HG03457 (cell line): ENCODE results near the gene NUP133.
"Not testable (repeated sequence)": the region's sequence is repeated elsewhere in the genome, so short reads cannot be mapped to it uniquely, and the experiment has no call there.

Experiments
- ATAC-seq: cut with Tn5 transposase; IDR thresholded peaks from one replicate; pipeline ENCODE4 v1.9.1; 2021; ENCODE audit warnings: moderate number of reproducible peaks; ENCODE audit not compliant: unreplicated experiment

The NUP133 gene

GRCh38 chr1:229509576-229509975 lies 1.4 kb upstream of the NUP133 start:
- no peak for ATAC-seq

- ATAC-seq = no peak
These were observed 739 bp upstream of the NUP133 start for GRCh38 chr1:229508823-229509337.

- ATAC-seq = no peak
These were observed 639 bp downstream of the NUP133 start for GRCh38 chr1:229507502-229507901.

- ATAC-seq = no peak
These were observed 1.5 kb downstream of the NUP133 start for GRCh38 chr1:229506633-229507032.

- no peak for ATAC-seq
These were observed 12.4 kb downstream of the NUP133 start for GRCh38 chr1:229495782-229496181.

- ATAC-seq = no peak
These were observed 21.0 kb downstream of the NUP133 start for GRCh38 chr1:229487181-229487580.

- ATAC-seq = no peak
These were observed 22.8 kb downstream of the NUP133 start for GRCh38 chr1:229485318-229485717.

- no peak for ATAC-seq
These were observed 25.6 kb downstream of the NUP133 start for GRCh38 chr1:229482511-229482910.

GRCh38 chr1:229480495-229480894 lies 27.6 kb downstream of the NUP133 start:
- ATAC-seq = no peak

GRCh38 chr1:229479660-229480399 lies 28.3 kb downstream of the NUP133 start:
- ATAC-seq = peak; percentile 56

- ATAC-seq = peak; percentile 53
These were observed 29.3 kb downstream of the NUP133 start for GRCh38 chr1:229478852-229479251.

GRCh38 chr1:229475859-229476258 lies 32.3 kb downstream of the NUP133 start:
- not testable (repeated sequence) for ATAC-seq

- no peak for ATAC-seq
These were observed 33.6 kb downstream of the NUP133 start for GRCh38 chr1:229474509-229474908.

- no peak for ATAC-seq
These were observed 37.0 kb downstream of the NUP133 start for GRCh38 chr1:229471175-229471574.

- ATAC-seq = no peak
These were observed 37.6 kb downstream of the NUP133 start for GRCh38 chr1:229470406-229471043.

- ATAC-seq = no peak
These were observed 41.3 kb downstream of the NUP133 start for GRCh38 chr1:229466887-229467286.

GRCh38 chr1:229464672-229465071 lies 43.5 kb downstream of the NUP133 start:
- no peak for ATAC-seq

GRCh38 chr1:229461032-229461668 lies 47.0 kb downstream of the NUP133 start:
- ATAC-seq = no peak

GRCh38 chr1:229459815-229460214 lies 48.3 kb downstream of the NUP133 start:
- no peak for ATAC-seq

GRCh38 chr1:229457436-229457835 lies 50.7 kb downstream of the NUP133 start:
- ATAC-seq = no peak

- no peak for ATAC-seq
These were observed 52.1 kb downstream of the NUP133 start for GRCh38 chr1:229456016-229456415.

- ATAC-seq = no peak
These were observed 54.1 kb downstream of the NUP133 start for GRCh38 chr1:229454056-229454455.
